Adipose tissue (tissue), 3 donors: Measurements from ENCODE around the gene STRAP. TPM values are rescaled to one million over a fixed set of nuclear protein-coding genes. Genes with fewer than 3 reads are reported as not detected.

Experiments
- polyA plus RNA-seq, 3 donors: library from polyadenylated mRNA; stranded (reverse); fragments of 200-250 nt; gene quantifications; one replicate each; pipeline ENCODE4 v1.2.3, GENCODE V29; 2013
- donor health status: healthy with polysubstance abuse.
- donor health status: Bipolar disorder and iron deficiency.
- donor health status: healthy.

STRAP gene
- polyA plus RNA-seq, 3 donors = 51.1 to 142 (median 95.6) TPM

Other genes starting within 250 kb of the STRAP start
- gene EPS8, start 93.0 kb upstream of the STRAP start, polyA plus RNA-seq = 10 to 100 TPM; 10.1 to 71.5 (median 56.7) TPM
- 10 to 100 TPM; 20.2 to 43.2 (median 21.2) TPM for gene DERA, start 28.9 kb downstream of the STRAP start, polyA plus RNA-seq